ENCODE results near the gene FGFR2.
"Not testable (repeated sequence)": the region's sequence is repeated elsewhere in the genome, so short reads cannot be mapped to it uniquely, and the experiment has no call there.

FGFR2 gene

DNA sequence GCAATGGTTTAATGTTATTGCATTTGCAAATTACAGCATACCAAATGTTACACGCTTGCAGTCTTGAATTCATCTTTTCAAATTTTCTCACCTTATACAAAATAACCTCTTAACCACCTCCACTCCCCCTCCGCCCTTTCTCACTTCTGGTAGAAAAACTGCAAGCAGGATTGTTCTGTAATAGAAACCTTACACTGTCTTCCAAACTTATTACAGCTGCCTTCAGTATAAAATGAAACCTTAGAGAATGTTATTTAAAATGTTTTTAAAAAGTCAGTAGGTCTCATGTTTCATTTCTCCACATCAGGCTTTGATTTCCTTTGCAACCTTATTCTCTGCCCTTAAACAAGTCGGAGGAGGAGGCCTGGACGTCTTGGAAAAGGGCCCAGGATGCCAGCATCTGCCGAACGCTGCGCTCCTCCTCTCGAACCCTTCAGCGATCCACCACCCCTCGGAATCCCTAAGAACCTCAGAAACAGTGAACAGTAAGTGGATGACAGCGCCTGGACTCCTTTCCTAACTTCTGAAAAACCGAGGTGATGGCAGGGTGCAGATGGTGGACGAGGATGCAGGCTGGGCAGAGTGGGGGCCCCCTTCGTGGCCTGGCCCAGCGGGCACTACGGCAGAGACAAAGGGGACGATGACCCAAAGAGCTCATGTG, 74.0 kb downstream of the FGFR2 start:
- DNase-seq (ENCODE audit: low spot score), result no peak

- no peak for DNase-seq (ENCODE audit: low spot score)
Observed at GRCh38 chr10:121522831-121523230, 75.4 kb downstream of the FGFR2 start.

- no peak for DNase-seq (ENCODE audit: low spot score)
Observed at GRCh38 chr10:121521794-121522556, 76.3 kb downstream of the FGFR2 start.

DNA sequence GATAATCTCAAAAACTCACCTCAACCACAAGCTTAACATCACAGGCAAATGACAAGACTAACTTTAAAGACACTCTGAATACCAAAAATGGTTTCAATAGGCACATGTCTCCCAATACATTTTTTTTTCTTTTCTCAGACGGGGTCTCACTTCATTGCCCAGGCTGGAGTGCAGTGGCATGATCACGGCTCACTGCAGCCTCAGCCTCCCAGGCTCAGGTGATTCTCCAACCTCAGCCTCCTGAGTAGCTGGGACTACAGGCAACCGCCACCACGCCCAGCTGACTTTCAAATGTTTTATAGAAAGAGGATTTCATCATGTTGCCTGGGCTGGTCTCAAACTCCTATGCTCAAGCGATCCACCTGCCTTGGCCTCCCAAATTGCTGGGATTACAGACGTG, 77.7 kb downstream of the FGFR2 start:
- DNase-seq (ENCODE audit: low spot score), result not testable (repeated sequence)

- DNase-seq (ENCODE audit: low spot score), result no peak
Observed at GRCh38 chr10:121519901-121520493, 78.2 kb downstream of the FGFR2 start.

- DNase-seq (ENCODE audit: low spot score), result no peak
Observed at GRCh38 chr10:121519411-121519810, 78.8 kb downstream of the FGFR2 start.

DNA sequence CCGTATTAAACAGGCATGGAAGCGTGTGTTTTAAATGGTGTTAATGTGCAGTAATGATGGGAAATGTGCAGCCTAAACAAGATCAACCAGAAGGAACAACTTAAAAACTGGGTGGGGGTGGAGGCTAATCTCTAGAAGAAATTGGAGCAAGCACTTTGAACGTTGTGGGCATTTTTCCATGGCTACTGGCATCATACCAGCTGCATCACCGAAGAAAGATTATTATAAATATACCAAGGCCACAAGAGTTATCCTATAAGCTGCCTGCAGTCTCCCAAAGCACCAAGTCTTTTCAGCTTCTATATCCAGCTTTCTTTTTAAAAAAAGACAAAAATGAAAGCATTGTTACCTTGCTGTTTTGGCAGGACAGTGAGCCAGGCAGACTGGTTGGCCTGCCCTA, 79.9 kb downstream of the FGFR2 start:
- no peak for DNase-seq (ENCODE audit: low spot score)

DNA sequence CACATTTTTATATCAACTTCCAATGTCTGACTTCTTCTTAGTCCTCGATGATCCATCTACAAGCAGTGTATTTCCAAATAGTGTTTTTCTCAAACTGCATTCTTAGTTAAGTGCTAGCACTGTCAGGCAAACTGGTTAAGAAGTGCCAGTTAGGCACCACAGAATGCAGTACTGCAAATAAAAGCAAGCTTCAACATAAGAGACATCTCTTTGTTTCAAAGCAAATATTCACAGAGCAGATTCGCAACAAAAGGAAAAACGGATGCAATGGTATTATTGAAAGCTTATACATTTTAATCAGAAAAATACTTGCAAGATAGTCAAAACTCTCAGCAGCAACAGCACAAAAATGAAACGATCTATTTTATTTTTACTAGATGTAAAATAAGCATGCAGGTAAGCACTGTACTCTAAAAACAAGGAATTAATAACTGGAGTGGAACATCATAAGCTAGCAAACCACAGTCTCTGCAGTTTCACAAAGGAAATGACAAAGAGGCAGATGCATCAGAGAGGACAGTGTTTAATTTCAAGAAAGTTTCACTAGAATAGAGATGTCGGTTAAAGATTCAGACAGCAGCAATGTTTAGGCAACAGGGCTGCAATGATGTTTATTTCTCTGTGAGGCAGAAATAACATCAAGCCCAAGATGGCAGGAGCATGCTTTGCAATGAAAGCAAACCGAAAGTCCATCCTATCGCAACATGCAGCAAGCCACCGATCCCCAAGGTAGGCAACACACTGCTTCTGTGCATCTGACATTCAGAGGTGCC, 82.0 kb downstream of the FGFR2 start:
- no peak for DNase-seq (ENCODE audit: low spot score)

DNA sequence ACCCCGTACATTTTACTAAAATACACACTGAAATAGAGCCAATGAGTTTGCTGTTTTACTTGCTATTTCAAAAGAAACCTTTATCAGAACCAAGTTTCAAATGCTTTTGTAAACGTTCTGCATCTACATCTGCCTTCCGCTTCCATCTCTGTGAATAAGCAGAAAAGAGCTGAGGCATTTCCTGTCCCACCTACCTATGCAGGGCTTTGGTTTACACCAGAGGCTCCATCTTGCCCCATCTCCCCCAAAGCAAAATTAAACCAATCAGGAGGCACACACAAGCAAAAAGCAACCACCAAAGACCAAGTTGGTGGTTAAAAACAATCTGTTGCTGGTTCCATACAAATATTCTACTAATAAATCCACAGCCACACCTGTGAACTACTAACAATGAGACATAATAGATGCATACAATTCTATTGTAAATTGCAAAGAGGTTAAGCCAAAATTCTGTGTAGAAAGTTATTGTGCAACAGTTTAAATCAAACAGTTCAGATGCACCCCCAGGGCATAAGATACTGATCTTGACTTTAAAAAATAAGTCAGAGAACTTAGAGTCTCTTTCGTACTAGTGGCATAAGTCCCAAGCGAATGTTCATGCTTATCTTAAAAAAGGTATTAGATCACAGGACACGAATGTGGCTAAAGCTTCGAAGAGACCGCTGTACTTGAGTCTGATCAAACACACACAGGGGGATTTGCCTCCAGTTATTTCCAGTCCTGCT, 83.9 kb downstream of the FGFR2 start:
- DNase-seq (ENCODE audit: low spot score), result no peak

GRCh38 chr10:121511943-121512342, 86.3 kb downstream of the FGFR2 start:
- no peak for DNase-seq (ENCODE audit: low spot score)

DNA sequence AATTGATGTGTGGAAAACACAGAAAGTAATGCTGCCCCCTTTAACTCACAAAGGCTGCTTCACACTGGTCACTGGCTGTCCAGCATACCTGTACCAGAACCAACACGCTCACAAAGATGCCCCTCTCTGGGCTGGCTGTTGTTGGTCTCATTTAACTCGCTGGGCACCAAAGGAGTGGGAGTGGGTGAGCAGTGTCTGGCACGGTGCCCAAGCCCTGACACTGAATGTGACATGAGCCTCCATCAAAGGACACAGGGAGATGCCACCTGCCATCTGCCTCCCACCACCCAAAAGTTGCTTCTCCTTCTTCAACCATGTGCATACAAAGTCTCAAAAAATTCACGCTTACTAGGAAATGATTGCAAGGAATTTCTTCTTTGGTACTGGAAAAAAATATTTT, 86.8 kb downstream of the FGFR2 start:
- DNase-seq (ENCODE audit: low spot score), result no peak

GRCh38 chr10:121510201-121510771, 88.0 kb downstream of the FGFR2 start:
- no peak for DNase-seq (ENCODE audit: low spot score)

- DNase-seq (ENCODE audit: low spot score), result no peak
Observed at GRCh38 chr10:121509796-121510195, 88.4 kb downstream of the FGFR2 start.

DNA sequence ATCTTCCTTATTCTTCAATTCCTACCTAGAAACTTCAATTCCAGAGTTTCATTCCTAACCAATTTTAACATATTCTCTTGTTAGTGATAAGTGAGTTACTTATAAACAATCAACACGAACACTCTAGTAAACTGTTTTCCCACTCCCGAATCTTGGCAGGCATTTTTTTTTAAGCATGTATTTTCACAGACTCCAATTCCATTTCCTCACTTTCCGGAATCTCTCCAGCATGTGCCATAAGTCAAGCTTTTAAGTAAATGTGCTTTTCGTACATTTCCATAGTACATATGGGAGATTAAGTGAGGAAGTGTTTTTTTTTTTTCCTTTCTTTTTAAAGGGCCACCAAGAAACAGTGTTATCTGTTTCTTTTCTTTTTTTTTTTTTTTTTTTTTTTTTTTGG, 89.1 kb downstream of the FGFR2 start:
- DNase-seq (ENCODE audit: low spot score), result no peak

GRCh38 chr10:121503587-121504051, 94.6 kb downstream of the FGFR2 start:
- no peak for DNase-seq (ENCODE audit: low spot score)

GRCh38 chr10:121501796-121502195, 96.4 kb downstream of the FGFR2 start:
- DNase-seq (ENCODE audit: low spot score), result no peak

DNA sequence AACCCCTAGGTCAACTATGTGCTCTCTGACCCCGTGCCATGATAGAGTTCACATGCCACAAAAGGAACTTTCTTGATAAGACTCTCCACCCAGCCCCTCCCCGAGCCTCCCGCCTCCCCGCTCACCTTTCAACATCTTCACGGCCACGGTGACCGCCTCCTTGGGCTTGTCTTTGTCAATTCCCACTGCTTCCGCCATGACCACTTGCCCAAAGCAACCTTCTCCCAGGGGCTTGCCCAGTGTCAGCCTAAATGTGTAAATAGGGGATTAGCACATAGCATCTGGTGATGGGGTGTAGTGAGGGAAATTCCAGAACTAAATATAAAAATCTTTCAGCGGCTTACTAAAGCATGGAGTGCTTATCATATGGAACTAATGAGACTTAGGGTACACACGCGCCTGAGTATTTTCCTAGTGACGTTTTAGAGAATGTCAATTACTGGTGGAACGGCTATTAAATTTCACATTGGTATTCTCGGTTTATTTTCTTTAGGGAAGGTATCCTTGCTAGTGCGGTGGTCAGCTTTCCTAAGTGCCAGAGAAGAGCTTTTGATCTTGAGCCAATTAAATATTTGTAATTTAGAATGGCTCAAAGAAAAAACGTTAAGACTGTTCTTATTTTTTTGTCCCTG, 97.4 kb downstream of the FGFR2 start:
- DNase-seq (ENCODE audit: low spot score), result no peak

- DNase-seq (ENCODE audit: low spot score), result no peak
Observed at GRCh38 chr10:121497513-121498470, 100.5 kb downstream of the FGFR2 start.

DNA sequence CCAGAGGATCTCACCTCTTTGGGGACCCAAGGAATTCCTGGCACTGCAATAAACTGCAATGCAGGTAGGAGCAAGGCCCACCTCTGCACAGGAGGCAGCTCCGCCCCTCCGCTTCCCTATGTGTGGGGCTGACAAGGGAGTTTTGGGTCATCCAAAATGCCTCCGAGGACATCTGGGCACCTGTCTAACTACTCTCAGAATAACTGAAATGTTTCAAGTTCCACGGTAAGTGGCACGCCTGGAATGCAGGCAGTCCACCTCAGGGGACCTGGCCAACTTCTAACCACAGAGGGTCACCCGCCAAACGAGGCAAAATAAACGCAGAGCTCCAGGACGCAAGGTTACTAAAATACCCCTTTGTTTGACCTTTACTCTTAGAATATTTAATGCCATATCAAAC, 102.5 kb downstream of the FGFR2 start:
- no peak for DNase-seq (ENCODE audit: low spot score)

Measured in SK-N-DZ (cell line).